GM19351 (cell line): ENCODE results near the gene ARHGAP8.
"Not testable (repeated sequence)": the region's sequence is repeated elsewhere in the genome, so short reads cannot be mapped to it uniquely, and the experiment has no call there.

ENCODE experiments used
- ATAC-seq: cut with Tn5 transposase; IDR thresholded peaks from one replicate; pipeline ENCODE4 v1.9.1; 2021; ENCODE audit warnings: mild to moderate bottlenecking, moderate library complexity; ENCODE audit not compliant: unreplicated experiment

The ARHGAP8 gene

DNA sequence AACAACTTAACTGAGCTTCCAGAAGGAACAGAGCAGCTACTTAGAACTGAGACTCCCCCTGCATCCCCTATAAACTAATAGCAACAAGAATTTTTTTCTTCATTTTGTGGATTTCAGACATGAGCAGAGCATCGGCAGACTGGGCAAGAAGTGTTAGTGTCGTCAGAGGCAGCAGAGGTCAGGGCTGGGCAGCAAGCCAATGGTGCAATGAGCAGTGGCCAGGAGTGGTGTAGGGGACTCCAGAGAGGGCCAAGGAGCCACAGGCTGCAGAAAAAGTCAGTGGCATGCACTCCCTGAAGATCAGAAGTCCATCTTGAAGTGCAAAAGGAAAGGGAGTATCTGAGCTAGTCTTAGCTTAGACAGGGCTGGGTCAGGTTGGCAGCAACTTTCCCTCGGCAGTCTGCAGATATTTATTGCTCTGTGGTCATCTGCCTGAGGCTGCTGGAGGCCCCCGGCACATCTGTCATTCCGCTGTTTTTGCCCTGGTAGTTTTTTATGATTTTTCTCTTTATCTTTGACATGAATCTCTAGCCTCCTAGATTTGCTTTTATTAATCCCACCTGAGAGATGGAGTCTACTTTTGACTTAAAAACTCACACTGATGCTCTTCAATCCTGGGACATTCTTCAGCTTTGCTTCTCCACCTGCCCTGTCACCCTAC, 152.2 kb downstream of the ARHGAP8 start:
- ATAC-seq = not testable (repeated sequence)

DNA sequence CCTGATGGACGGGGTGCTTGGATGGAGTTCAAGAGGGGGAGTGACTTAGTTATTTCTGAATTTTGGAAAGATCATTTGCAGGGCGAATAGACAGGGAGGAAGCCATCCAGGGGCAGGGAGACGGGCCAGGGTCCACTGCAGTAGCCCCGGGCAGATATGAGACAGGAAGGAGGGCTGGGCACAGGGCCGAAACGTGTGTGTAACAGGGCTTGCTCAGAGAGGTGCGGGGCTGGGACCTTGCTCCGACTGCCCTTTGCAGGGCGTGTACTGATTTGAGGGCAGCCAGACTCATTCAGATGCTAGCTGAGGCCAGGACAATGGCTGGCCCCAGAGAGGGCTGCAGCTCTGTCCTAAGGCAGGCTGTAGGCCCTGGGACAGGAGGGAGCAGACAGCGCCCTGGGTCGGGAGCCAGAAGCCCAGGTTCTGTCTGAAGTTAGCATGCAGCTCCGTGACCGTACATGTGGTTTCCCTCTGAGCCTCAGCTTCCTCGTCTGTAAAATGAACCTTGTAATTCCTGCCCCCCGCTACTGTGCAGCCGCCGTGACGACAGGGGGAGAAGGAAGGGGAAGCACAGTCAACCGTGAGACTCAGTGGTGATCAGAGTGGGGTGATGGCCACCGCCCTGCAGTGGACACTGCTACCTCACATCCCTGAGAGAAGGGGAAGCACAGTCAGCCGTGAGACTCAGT, 154.0 kb downstream of the ARHGAP8 start:
- no peak for ATAC-seq

DNA sequence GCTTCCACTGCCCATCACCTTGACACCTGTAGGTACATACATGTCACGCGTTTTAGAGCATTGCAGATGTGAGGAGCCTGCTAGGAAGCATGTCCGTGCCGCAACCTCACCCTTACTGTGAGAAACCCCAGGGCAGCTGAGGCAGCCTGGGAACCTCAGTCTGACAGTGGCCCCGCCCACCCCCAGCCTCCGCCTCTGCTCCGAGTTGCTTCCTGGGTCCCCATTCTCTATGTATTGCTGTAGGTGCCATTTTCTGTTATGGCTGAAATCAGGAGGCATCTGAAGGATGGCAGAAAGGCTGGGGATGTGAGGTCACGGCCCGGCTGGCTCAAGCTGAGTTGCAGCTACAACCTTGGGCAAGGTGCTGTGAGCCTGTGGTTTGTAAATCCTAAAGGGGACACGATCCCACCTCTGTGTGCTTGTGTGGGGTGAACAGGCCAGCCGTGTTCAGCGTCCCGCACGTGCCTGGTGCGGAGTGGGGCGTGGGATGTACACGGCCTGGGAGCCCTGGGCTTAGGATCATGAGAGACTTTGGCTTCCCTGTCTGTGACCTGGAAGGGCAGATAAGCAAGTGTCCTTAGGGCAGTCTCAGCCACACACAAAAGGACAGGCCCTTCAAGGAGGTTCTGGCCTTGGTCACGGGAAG, 154.7 kb downstream of the ARHGAP8 start:
- ATAC-seq = no peak

DNA sequence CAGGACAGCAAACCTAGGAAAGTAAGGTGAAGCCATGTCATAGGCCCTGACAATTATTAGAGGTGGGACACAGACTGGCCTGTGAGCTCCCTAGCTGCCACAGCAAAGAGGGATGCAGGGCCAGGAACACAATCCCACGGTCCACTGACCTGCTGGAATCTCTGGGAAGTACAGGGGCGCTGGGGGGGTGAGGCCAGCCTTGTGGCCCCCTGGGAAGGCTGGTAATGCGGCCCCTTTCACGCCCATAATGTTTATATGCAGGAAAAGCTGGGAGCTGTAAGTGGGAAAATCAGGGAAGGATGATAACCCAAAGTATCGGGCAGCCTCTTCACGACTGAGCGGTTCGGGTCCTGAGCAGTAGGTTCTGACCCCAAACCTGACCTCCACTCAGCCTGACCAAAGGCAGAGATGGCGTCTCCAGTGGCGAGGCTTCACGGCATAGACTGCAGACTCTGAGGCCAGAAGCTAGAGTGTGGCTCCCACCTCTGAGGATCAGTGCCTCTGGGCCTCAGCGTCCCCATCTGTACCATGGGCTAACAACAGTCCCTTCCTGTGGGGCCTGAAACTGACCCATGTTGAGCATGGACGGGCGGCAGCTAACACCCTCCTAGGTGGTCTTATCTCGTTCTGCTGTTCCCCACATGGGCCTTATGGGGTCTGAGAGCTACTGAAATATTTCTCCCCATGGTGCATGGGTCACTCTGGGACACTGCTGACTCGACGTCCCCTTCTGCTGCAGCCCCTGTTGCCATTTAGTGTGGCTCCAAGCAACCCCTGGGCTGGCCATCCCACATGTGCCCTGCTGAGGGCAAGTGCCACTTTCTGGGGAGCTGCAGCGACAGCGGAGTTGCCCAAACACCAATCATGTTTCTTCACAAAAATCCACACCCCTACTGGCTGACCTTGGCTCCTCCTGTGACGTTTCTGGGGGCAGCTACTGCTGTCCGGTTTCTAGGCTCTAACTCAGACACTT, 155.7 kb downstream of the ARHGAP8 start:
- ATAC-seq = no peak

DNA sequence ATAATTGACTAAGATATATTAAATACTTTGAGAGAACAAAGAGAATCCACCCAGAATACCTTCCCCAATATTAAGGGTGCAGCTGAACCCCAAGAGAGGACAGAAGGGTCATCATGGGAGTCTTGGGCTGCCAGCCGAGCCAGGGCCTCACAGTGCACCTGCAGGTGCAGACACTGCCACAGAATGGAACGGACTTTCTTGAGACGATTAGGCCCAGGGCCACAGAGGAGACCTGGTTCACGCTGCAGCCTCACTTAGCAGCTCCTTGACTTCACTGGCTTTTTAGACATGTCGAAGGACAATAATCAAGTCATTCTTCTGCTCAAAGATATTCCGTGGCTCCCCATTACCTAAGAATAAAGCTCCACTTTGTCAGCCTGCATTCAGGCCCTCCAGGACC, 156.9 kb downstream of the ARHGAP8 start:
- no peak for ATAC-seq
